Ishikawa (cell line): ENCODE data around the gene TMEM115.

Experiments used
- CEBPB ChIP-seq: IDR thresholded peaks from 2 replicates; pipeline ENCODE4 v1.6.1; 2012
- CREB1 ChIP-seq: IDR thresholded peaks from 2 replicates; pipeline ENCODE4 v1.6.1; 2012; ENCODE audit warnings: low read depth
- EGR1 ChIP-seq: IDR thresholded peaks from 2 replicates; pipeline ENCODE4 v1.6.1; 2012
- EP300 ChIP-seq: IDR thresholded peaks from 2 replicates; pipeline ENCODE4 v1.6.1; 2012; ENCODE audit warnings: borderline replicate concordance
- RAD21 ChIP-seq: IDR thresholded peaks from 2 replicates; pipeline ENCODE4 v1.6.1; 2012; ENCODE audit warnings: low read depth
- TAF1 ChIP-seq: IDR thresholded peaks from 2 replicates; pipeline ENCODE4 v1.6.1; 2012; ENCODE audit warnings: low read depth, mild to moderate bottlenecking
- TEAD4 ChIP-seq: IDR thresholded peaks from 2 replicates; pipeline ENCODE4 v1.6.1; 2012
- YY1 ChIP-seq: IDR thresholded peaks from 2 replicates; pipeline ENCODE4 v1.6.1; 2012; ENCODE audit warnings: low read depth
- TF ChIP-seq, protein P1 (sequence below): IDR thresholded peaks from 2 replicates; pipeline ENCODE4 v1.6.1; 2012
- TF ChIP-seq, protein P2 (sequence below): IDR thresholded peaks from 2 replicates; pipeline ENCODE4 v1.6.1; 2012; ENCODE audit warnings: low read depth, mild to moderate bottlenecking

DNA sequence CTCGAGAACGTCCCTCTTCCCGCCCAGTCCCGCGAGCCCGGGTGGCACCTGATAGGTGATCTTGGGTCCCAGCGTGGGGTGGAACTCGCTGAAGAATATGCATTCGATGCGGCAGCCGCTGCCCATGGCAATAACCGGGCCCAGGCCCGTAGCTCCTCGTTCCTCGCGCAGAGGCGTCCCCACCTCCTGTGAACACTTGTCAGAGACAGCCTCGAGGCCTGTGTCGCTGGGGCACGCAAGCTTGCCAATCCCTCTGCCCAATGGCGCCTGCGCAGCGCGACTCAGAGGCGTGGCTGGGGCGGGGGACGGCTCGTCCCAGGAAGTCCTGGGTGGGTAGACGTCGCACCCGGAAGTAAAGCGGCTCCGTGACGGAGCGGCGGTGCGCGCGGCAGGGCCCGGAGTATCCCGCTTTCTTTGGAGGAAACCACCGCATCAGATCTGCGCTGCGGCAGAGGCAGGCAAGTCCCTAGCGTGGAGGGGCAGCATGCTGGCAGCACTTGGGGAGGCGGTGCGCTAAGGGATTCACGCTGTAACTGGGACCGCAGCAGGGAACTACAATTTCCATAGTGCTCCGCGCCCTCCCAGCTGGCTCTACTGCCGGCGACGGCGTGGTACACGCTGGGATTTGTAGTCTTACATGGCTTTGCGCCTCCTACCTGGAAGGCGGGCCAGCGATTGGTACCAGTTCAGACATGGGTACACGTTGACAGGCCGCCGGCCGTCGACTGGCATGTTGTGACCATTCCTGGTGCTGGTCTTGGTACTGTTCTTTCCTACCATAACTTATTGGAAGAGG, 8.6 kb downstream of the TMEM115 start, which contains the start of the genes CYB561D2 and NPRL2:
- TF ChIP-seq EP300 (no peak), CEBPB (no peak), CREB1 (peak; percentile 84), TEAD4 (no peak), EGR1 (no peak), RAD21 (no peak), YY1 (0 out of 2 replicates have a peak, but pooled peaks have one; percentile 44), TAF1 (peak; percentile 73)
- TF ChIP-seq, protein P1, sequence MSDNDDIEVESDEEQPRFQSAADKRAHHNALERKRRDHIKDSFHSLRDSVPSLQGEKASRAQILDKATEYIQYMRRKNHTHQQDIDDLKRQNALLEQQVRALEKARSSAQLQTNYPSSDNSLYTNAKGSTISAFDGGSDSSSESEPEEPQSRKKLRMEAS, result peak; percentile 99
- TF ChIP-seq, protein P2, sequence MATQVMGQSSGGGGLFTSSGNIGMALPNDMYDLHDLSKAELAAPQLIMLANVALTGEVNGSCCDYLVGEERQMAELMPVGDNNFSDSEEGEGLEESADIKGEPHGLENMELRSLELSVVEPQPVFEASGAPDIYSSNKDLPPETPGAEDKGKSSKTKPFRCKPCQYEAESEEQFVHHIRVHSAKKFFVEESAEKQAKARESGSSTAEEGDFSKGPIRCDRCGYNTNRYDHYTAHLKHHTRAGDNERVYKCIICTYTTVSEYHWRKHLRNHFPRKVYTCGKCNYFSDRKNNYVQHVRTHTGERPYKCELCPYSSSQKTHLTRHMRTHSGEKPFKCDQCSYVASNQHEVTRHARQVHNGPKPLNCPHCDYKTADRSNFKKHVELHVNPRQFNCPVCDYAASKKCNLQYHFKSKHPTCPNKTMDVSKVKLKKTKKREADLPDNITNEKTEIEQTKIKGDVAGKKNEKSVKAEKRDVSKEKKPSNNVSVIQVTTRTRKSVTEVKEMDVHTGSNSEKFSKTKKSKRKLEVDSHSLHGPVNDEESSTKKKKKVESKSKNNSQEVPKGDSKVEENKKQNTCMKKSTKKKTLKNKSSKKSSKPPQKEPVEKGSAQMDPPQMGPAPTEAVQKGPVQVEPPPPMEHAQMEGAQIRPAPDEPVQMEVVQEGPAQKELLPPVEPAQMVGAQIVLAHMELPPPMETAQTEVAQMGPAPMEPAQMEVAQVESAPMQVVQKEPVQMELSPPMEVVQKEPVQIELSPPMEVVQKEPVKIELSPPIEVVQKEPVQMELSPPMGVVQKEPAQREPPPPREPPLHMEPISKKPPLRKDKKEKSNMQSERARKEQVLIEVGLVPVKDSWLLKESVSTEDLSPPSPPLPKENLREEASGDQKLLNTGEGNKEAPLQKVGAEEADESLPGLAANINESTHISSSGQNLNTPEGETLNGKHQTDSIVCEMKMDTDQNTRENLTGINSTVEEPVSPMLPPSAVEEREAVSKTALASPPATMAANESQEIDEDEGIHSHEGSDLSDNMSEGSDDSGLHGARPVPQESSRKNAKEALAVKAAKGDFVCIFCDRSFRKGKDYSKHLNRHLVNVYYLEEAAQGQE, result no peak
